ENCODE measurements around the gene ROR1.

- TF ChIP-seq CTCF (IDR thresholded peaks at IDR 0.05; ENCODE audit: extremely low read depth in 1 of 2, insufficient read depth in 1 of 2, low read depth in 1 of 2, low read length in 2 of 2) (no peak), POLR2A (IDR thresholded peaks at IDR 0.05; ENCODE audit: low read depth, low read length) (no peak), EZH2 (IDR thresholded peaks at IDR 0.05; ENCODE audit: borderline replicate concordance, low read depth, low read length, severe bottlenecking) (no peak)
Measured at GRCh38 chr1:63902844-63903589, 129.2 kb downstream of the ROR1 start.

All from endothelial cell of umbilical vein (primary cell).